Parathyroid adenoma (tissue), 2 donors: ENCODE results near the gene TSC22D2.
A peak's percentile ranks its signal among the peaks of the same experiment; 100 is the strongest.

Source experiments
- H2AFZ ChIP-seq: fragments of 300-600 bp; sonication (generic); one replicate; pipeline ENCODE4 v1.7.0; 2017; ENCODE audit warnings: antibody characterized with exemption, mild to moderate bottlenecking
- H3K27ac ChIP-seq: fragments of 300-600 bp; sonication (generic); one replicate; pipeline ENCODE4 v1.7.0; 2017
- H3K27me3 ChIP-seq: fragments of 300-600 bp; sonication (generic); one replicate; pipeline ENCODE4 v1.7.0; 2017; ENCODE audit warnings: low read length; ENCODE audit not compliant: control insufficient read depth, insufficient read depth
- H3K36me3 ChIP-seq: fragments of 300-600 bp; sonication (generic); one replicate; pipeline ENCODE4 v1.7.0; 2017; ENCODE audit warnings: low read length; ENCODE audit not compliant: control insufficient read depth, insufficient read depth
- H3K4me1 ChIP-seq: fragments of 300-600 bp; sonication (generic); one replicate; pipeline ENCODE4 v1.7.0; 2017; ENCODE audit warnings: control low read depth
- H3K4me2 ChIP-seq: fragments of 300-600 bp; sonication (generic); one replicate; pipeline ENCODE4 v1.7.0; 2017; ENCODE audit warnings: low read length
- H3K4me3 ChIP-seq: fragments of 300-600 bp; sonication (generic); one replicate; pipeline ENCODE4 v1.7.0; 2017; ENCODE audit warnings: low read depth, low read length
- H3K79me2 ChIP-seq: fragments of 300-600 bp; sonication (generic); one replicate; pipeline ENCODE4 v1.7.0; 2017; ENCODE audit warnings: control low read depth
- H3K9ac ChIP-seq: fragments of 300-600 bp; sonication (generic); one replicate; pipeline ENCODE4 v1.7.0; 2017; ENCODE audit warnings: mild to moderate bottlenecking
- H3K9me3 ChIP-seq: fragments of 300-600 bp; sonication (generic); one replicate; pipeline ENCODE4 v1.7.0; 2017; ENCODE audit warnings: low read length; ENCODE audit not compliant: control insufficient read depth
- TF ChIP-seq, protein P1 (sequence below): fragments of 300-600 bp; sonication (generic); IDR thresholded peaks from one replicate; pipeline ENCODE4 v1.7.0; 2017; ENCODE audit warnings: antibody characterized with exemption, mild to moderate bottlenecking
- donor health status: primary hyperparathyroidism.

TSC22D2 gene

DNA sequence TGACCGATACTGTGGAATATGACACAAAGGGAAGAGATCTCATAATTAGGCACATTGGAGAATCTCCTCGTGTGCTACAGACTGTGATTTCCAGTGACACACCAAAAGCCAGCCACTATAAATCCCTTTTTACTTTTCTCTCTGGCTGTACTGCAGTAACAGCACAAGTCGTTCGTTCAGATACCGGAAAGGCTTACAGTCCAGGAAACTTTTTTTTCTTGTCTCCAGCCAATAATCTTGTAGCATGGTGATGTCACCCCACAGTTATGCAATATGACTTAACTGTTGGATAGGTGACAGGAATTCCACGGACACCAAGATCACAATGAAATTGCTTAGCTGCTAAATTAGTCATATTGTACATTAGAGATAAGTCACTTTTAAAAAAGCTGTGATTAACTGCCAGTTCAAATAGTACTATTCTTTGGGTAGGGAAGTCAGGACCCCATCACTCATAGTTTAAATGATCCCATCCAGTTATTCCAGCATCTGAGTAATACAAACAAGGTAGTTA is 36.3 kb upstream of the TSC22D2 start:
- H3K36me3 ChIP-seq: no peaks in the 10 kb centered on the region
- TF ChIP-seq, protein P1, sequence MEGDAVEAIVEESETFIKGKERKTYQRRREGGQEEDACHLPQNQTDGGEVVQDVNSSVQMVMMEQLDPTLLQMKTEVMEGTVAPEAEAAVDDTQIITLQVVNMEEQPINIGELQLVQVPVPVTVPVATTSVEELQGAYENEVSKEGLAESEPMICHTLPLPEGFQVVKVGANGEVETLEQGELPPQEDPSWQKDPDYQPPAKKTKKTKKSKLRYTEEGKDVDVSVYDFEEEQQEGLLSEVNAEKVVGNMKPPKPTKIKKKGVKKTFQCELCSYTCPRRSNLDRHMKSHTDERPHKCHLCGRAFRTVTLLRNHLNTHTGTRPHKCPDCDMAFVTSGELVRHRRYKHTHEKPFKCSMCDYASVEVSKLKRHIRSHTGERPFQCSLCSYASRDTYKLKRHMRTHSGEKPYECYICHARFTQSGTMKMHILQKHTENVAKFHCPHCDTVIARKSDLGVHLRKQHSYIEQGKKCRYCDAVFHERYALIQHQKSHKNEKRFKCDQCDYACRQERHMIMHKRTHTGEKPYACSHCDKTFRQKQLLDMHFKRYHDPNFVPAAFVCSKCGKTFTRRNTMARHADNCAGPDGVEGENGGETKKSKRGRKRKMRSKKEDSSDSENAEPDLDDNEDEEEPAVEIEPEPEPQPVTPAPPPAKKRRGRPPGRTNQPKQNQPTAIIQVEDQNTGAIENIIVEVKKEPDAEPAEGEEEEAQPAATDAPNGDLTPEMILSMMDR: no peak
- H3K27ac ChIP-seq: peak overlapping the region; percentile 55
- H3K27me3 ChIP-seq: no peaks in the 10 kb centered on the region
- H3K4me3 ChIP-seq: peak overlapping the region; percentile 40
- H3K79me2 ChIP-seq: no peaks in the 10 kb centered on the region
- peaks cover 13% of the 10 kb centered on the region for H3K4me1 ChIP-seq
- H3K4me2 ChIP-seq: peak overlapping the region; percentile 58
- peak overlapping the region; percentile 45 for H2AFZ ChIP-seq
- no peak overlapping the region for H3K9ac ChIP-seq
- H3K9me3 ChIP-seq: no peaks in the 10 kb centered on the region

DNA sequence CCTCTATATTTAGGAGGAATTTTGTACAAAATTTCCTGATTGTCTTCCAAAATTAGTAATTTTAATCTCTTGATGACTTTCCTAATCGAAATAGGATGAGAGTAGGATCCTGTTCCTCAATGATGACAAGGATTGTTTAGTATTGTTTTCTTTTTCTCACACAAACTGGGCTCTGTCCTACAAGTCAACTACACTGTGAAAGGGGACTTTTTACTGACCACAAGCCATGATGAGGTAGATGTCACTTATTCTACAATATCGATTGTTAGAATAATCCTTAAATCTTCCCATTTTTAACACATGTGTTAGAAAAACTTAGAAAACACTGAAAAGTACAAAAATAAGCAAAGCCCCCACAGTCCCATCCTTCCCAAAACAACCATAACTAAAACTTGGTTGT is 35.8 kb upstream of the TSC22D2 start:
- H3K36me3 ChIP-seq: no peaks in the 10 kb centered on the region
- no peaks in the 10 kb centered on the region for H3K27me3 ChIP-seq
- no peaks in the 10 kb centered on the region for H3K9me3 ChIP-seq
- no peak overlapping the region for H3K9ac ChIP-seq
- H3K27ac ChIP-seq: peak overlapping the region; percentile 18
- peaks cover 13% of the 10 kb centered on the region for H3K4me1 ChIP-seq
- peak overlapping the region; percentile 58 for H3K4me2 ChIP-seq
- no peak overlapping the region for H3K4me3 ChIP-seq
- H2AFZ ChIP-seq: no peak overlapping the region
- TF ChIP-seq, protein P1: no peak
- no peaks in the 10 kb centered on the region for H3K79me2 ChIP-seq

DNA sequence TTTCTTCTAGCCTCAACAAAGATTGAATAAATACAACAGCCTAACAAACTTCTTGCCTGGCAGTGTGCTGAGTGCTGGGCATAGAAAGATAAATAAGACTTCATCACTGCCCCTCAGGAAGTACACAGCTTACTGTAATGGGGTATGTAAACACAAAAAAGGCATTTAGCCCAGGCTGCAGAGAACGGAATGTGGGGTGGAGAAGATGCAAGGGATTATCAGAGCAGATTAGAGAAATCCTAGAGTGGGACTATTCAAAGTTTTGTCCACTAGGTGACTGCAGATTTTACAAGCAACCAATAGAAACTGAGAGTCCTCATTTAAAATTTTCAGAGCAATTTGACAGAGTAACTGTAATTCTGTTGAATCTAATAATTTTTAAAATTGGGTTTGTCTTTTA is 35.4 kb upstream of the TSC22D2 start:
- no peak overlapping the region for H3K4me3 ChIP-seq
- no peaks in the 10 kb centered on the region for H3K27me3 ChIP-seq
- H3K9ac ChIP-seq: no peak overlapping the region
- peaks cover 13% of the 10 kb centered on the region for H3K4me1 ChIP-seq
- no peaks in the 10 kb centered on the region for H3K36me3 ChIP-seq
- no peaks in the 10 kb centered on the region for H3K9me3 ChIP-seq
- TF ChIP-seq, protein P1: no peak
- H3K4me2 ChIP-seq: no peak overlapping the region
- H2AFZ ChIP-seq: no peak overlapping the region
- H3K79me2 ChIP-seq: no peaks in the 10 kb centered on the region
- no peak overlapping the region for H3K27ac ChIP-seq

DNA sequence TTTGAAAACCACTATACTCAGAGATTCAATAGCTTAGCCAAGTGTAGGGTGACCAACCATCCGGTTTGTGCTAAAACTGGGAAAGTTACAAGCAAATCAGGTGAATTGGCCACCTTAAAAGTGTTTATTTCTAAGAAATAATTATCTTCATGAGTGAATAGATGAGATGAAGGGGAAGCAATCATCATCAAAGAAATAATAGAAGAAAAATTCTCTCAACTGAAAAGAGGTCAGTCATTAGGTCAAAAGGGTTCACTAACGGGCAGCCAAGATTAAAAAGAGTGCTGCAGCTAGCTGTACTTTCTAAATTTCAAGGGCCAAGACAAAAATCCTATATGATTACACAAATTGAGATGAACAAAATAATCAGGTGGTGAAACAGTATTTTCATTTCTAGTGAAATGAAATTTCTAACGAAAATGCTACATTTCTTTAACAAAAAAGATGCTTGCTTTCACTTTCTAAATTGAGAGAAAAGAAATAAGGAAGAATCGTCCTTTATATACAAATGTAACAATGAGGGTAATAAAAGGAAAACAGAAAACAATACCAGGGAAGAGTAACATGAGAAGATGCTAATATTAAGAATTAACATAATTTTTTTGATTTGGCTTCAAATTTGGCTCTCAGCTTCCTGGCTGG is 34.7 kb upstream of the TSC22D2 start:
- Histone ChIP-seq H3K4me1 (peaks cover 13% of the 10 kb centered on the region), H3K4me2 (no peak overlapping the region), H2AFZ (no peak overlapping the region), H3K36me3 (no peaks in the 10 kb centered on the region), H3K4me3 (no peak overlapping the region), H3K27ac (no peak overlapping the region), H3K9me3 (no peaks in the 10 kb centered on the region), H3K9ac (no peak overlapping the region), H3K79me2 (no peaks in the 10 kb centered on the region), H3K27me3 (no peaks in the 10 kb centered on the region)
- TF ChIP-seq, protein P1: no peak

DNA sequence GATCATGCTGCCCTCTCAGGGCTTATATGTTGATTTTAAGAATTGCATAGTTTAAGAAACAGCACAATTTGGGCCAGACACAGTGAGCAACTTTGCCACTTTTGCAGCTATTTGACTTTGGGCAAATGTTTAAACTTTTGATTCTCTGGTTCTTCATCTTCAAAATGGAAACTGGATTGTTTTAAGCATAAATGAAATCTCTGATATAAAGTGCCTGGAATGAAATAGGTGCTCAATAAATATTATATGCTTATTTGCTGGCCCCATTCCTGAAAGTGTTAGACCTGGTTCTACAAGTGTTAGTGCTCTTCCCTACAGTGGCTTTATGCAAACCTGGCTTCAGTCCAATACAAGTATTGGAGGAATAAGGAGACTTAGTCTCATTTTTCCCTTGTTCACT is 33.1 kb upstream of the TSC22D2 start:
- Histone ChIP-seq H3K9me3 (no peaks in the 10 kb centered on the region), H3K27ac (no peak overlapping the region), H3K4me1 (peaks cover 13% of the 10 kb centered on the region), H3K27me3 (no peaks in the 10 kb centered on the region), H3K79me2 (no peaks in the 10 kb centered on the region), H3K36me3 (no peaks in the 10 kb centered on the region), H3K4me3 (no peak overlapping the region), H2AFZ (no peak overlapping the region), H3K4me2 (no peak overlapping the region), H3K9ac (no peak overlapping the region)
- TF ChIP-seq, protein P1: no peak
